H54 (cell line): ENCODE data around the gene FNIP2.
"Not testable (repeated sequence)": the region's sequence is repeated elsewhere in the genome, so short reads cannot be mapped to it uniquely, and the experiment has no call there.

Experiments
- DNase-seq: peaks from one replicate; pipeline ENCODE4 v3.0.0; 2011; ENCODE audit warnings: low spot score, mixed read lengths; ENCODE audit not compliant: insufficient read length
- FAIRE-seq: peaks from 3 replicates; lab custom pipeline; 2011; peaks lifted over from hg19 to GRCh38; lab: Jason Lieb, UNC
- POLR2A ChIP-seq: IDR thresholded peaks from 2 replicates; pipeline ENCODE4 v1.6.1; 2011; ENCODE audit warnings: low read depth, mild to moderate bottlenecking, low read length

The FNIP2 gene

DNA sequence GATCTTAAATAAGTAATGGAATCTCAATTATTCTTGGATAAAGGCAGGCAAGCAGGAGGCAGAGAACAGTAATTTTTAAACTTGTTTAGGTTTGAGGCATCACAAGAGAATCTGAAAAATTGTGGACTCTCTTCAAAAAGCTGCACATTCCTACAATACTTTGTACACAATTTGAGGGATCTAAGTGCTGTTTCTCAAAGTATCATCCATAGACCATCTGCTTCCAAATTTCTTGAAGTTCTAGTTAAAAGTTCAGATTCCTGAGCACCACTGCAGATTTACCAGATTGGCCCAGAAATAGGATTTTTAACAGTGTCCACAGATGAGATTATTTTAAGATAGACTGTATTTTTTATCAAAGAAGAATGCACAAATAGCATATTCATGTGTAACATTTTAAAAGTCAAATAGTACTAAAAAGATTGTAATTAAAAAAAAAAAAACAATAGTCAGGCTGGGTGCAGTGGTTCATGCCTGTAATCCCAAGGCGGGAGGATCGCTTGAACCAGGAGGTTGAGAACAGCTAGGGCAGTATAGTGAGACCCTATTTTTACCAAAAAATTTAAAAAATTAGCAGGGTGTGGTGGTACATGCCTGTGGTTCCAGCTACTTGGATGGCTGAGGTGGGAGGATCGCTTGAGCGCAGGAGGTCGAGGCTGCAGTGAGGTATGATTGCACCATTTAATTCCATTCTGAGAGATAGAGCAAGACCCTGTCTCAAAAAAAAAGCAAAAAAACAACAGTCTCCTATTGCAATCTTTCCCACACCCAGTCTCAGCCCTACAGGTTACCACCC, 14.2 kb upstream of the FNIP2 start:
- DNase-seq (no peak), FAIRE-seq (no peak)
- TF ChIP-seq POLR2A = no peak

DNA sequence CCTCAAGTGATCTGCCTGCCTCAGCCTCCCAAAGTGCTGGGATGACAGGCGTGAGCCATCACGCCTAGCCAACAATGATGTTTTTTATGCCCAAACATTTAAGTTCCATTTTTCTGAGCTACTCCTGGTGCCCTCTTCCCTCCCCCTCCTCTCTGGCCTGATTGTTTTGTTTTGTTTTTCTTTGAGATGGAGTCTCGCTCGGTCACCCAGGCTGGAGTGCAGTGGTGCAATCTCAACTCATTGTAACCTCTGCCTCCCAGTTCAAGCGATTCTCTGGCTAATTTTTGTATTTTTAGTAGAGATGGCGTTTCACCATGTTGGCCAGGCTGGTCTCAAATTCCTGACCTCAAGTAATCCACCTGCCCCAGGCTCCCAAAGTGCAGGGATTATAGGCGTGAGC, 13.0 kb upstream of the FNIP2 start:
- DNase-seq = not testable (repeated sequence)

DNA sequence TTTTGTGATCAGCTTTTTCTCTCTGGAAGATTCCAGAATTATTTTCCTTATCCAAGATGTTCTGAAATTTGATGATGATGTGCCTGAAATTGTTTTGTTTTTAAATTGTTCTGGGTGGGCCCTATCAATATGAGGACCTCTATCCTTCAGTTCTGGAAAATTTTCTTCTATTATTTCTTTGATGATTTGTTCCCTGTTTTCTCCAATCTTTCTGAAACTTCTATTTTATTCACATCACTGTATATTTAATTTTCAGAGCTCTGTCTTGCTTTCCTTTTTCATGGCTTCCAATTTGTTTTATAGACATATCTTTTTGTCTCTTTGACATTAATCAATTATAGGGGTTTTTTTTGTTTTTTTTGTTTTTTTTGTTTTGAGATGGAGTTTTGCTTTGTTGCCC, 12.2 kb upstream of the FNIP2 start:
- no peak for FAIRE-seq
- TF ChIP-seq POLR2A = no peak
- DNase-seq = no peak

More for the DNA sequence above, 13.0 kb upstream of the FNIP2 start:
- not testable (repeated sequence) for FAIRE-seq

DNA sequence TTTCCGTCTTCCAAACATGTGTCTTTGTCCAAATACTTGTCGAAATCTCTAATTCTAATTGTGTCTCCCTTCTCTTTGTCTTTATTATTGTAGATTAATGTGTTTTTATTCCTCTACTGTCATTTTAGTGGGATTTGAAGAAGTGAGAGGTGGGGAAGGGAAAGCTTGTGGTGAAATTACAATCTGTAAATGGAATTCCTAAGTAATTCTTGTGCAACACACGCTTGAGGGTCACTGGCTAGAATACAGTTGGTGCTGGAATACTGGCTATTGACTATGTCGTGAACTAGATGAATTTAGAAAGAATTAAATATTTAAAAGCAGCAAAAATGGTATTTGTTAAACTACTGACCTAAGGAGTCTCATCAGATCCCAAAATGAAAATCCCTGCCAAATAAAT, 10.7 kb upstream of the FNIP2 start:
- no peak for TF ChIP-seq POLR2A
- FAIRE-seq = no peak
- DNase-seq = no peak

DNA sequence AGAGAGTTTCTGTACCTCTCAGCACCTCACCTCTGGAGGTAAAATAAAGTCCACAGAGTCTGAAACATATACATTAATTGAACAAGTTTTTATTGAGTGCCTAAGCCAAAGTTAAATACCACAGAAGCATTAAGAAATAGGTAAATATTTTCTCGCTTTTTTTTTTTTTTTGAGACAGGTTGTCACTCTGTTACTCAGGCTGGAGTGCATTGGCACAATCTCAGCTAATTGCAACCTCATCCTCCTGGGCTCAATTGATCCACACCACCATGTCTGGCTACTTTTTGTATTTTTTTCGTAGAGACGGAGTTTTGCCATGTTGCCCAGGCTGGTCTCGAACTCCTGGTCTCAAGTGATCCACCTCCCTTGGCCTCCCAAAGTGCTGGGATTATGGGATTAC, 10.1 kb upstream of the FNIP2 start:
- FAIRE-seq = no peak
- no peak for TF ChIP-seq POLR2A
- no peak for DNase-seq

DNA sequence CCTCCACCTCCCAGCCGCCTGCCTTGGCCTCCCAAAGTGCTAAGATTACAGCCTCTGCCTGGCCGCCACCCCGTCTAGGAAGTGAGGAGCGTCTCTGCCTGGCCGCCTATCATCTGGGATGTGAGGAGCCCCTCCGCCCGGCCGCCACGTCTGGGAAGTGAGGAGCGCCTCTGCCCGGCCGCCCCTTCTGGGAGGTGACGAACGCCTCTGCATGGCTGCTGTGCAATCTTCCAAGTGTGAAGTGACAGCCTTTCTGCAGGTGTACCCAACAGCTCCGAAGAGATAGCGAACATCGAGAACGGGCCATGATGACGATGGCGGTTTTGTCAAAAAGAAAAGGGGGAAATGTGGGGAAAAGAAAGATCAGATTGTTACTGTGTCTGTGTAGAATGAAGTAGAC, 9.3 kb upstream of the FNIP2 start:
- not testable (repeated sequence) for FAIRE-seq, DNase-seq

DNA sequence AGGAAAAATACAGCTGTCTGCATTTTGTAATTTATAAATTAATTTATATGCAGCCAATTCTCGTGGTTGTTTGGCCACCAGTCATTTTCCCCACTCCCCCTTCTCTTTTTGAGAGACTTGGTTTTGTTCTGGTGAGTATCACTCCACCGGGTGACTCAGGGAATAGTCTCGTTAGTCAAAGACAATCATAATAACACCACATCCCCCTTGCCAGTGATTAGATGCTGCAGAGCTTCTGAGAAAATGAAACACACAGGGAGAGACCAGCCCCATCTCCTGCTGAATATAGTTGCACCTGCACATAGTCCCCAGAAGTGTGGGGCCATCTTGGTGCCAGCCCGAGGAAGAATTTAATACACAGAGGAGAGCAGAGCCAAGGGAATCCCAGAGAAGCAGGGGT, 8.0 kb upstream of the FNIP2 start:
- TF ChIP-seq POLR2A = no peak
- DNase-seq (no peak), FAIRE-seq (no peak)

DNA sequence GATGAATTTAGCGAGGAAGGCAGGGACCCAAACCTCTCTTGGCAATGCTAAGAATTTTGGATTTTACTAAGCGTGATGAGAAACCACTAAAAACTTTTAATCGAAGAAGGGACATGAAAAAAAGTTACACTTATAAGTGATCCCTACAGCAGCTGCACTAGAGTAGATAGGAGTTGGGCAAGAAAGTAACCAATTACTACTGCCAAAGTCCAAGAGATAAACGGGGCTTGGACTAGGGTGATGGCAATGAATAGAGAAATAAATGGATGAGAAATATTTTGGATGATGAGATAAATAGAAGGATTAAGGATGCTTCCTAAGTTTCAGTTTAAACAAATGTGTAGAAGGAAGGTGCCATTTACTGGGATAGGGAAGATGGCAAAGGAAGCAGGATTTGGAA, 6.3 kb upstream of the FNIP2 start:
- FAIRE-seq (no peak), DNase-seq (no peak)
- TF ChIP-seq POLR2A = no peak

DNA sequence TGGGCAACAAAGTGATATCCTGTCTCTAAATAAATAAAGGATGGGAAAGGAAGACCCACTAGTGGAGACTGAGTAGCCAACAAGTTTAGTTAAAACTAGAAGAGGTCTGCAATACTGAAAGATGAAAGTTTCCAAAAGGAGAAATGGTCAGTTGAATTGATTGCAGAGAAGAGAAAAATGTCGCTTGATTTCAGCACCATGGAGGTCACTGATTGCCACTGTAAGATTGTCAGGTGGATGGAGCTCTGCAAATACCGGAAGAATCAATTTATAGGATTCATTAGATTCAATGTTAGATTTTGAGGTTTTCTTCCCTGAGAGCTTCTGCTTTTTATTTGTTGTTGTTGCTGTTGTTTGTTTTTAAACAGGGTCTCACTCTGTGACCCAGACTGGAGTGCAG, 5.4 kb upstream of the FNIP2 start:
- no peak for DNase-seq
- no peak for FAIRE-seq
- no peak for TF ChIP-seq POLR2A

DNA sequence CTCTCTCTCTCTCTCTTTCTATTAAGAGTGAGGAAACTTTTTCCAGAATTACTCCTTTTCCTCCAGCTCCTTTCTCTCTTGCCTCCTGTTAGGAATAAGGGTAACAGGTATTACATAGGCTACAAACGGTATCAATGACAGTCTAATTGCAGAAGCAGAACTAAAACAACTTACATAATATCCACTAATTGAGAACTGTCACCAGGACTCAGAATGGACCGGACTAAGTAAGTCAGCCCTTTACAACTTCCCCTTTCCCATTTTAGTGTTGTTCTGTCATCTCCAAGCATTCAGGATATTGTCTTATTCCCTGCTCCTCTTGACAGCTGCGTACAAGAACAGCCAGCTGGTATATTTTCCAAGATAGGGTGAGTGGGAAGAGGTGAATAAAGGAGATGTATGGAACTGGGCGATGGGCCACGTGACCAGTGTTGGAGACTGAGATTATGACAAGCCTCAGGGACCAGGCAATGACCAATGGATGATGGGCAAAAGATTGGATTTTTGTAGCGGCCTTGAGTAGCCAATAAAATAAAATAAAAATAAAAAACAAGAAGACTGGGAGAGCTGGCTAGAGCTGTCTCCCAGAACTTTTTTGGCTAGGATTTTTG, 2.3 kb upstream of the FNIP2 start:
- FAIRE-seq = no peak
- TF ChIP-seq POLR2A = no peak
- DNase-seq = no peak

DNA sequence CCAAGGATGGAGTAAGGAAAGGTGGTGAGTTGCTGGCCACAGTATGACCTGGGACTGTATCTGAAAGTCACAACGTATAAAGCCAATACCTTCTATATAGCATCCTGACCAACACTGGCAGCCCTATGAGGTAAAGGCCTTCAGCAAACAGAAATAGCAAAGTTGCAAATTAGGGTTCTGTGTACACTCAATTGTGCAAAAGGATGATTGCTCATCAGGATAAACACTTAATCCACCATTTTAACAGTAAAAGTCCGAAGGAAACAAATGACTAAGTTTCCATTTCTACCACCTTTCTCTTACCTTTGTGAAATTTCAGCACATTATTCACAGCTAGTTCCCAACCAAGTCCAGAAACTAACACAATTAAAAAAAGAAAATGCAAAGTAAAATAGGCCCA, 1.4 kb upstream of the FNIP2 start:
- DNase-seq = no peak
- no peak for TF ChIP-seq POLR2A
- FAIRE-seq = no peak

DNA sequence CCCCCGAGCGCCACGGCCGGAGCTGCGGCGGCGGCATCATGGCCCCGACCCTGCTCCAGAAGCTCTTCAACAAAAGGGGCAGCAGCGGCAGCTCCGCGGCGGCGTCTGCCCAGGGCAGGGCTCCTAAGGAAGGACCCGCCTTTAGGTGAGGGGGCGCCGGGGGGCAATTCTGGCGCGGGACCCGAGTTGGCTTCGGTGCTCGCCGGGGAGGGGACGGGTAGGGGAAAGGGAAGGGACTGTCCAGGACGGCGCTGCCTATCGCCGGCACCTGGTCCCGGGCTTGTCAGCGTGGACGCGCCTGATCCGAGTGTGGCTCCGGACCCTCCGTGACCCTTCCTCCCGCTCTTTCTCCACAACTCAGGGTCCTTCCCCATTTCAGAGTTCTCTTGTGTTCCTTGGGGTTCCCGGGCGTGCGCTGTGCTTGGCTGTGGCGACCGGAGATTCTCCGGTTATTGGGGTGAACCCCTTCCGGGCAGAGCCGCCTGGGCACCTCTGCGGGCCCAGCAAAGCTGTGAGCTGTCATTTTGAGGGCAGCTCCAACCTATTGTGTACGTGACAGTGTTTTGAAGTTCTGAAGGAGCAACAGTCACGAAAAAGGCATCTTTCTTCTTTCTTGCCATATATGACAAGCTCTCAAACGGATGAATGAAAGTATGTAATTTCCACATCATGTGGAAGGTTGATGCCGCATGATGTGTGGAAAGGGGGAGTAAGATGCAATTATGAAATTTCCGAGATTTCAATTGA, 522 bp downstream of the FNIP2 start:
- no peak for TF ChIP-seq POLR2A
- FAIRE-seq (no peak), DNase-seq (no peak)

DNA sequence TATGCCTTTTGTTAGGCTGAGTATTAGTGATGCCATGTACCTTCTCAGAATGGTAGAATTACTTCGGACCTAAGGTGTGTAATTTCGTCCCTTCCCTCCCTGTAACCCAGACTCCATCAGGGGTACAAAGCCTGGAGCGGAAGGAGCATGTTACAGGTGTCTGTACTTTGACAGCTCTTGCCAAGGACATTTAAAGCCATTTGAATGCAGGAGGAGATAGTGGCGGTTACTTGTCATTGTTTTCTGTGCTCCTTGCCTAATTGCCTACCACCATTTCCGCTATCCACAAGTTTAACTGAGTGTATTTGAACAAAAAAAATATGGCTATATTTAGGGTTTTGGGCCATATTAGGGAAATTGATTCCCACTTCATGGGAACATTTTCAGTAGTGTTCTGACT, 1.8 kb downstream of the FNIP2 start:
- no peak for FAIRE-seq
- no peak for TF ChIP-seq POLR2A
- no peak for DNase-seq

DNA sequence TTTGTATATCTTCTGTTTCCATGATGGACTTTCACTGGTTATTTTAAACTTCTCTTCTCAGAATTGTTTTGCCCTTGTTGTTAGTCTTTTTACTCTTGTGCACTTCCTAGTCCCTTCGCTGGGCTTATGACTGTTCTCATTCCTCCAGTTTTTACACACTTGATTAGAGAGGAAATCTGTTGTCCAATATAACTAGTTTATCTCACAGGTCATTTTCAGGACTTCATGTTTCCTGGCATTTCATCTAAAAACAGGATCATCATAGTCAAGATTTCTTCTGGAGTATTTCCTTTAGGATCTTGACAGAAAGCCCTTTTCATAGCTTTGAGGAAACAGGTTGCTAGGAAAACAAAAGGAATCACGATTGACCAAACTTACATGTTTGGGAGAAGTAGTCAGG, 3.0 kb downstream of the FNIP2 start:
- DNase-seq (no peak), FAIRE-seq (no peak)
- TF ChIP-seq POLR2A = no peak
